ENCODE data around the gene IL1F10.

Gene IL1F10

DNA sequence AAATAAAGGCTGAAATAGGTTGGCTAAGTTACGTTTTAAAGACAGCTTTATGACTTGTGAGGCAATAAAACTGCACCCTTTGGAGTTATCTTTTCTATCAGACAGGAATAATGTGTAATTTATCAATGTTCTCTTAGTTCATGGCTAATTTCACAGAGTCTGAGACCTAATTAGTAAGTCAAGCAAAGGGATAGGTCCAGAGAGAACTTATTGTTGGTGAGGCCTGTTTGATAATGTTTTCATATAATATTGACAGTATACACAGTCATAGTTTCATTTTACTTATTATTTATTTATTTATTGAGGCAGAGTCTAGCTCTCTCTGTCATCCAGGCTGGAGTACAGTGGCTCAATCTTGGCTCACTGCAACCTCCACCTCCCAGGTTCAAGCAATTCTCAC is 10.7 kb upstream of the IL1F10 start:
- H3K36me3 ChIP-seq (ENCODE audit: control insufficient read depth in 5 of 5, insufficient read depth in 5 of 5, low read length in 5 of 5) = no peaks in the 10 kb centered on the region
- no peak overlapping the region for H3K27ac ChIP-seq (ENCODE audit: low read depth, low read length)
- H3K4me3 ChIP-seq (ENCODE audit: low read depth in 1 of 5, low read length in 5 of 5) = no peak overlapping the region
- H3K9ac ChIP-seq (ENCODE audit: low read length in 5 of 5) = no peak overlapping the region
- H3K27me3 ChIP-seq (ENCODE audit: control insufficient read depth in 5 of 5, insufficient read depth in 4 of 5, low read length in 5 of 5) = peaks cover 0 to 3% (median 0%) of the 10 kb centered on the region in 5 donors
- H3K9me3 ChIP-seq (ENCODE audit: control insufficient read depth in 5 of 5, low read length in 5 of 5) = peaks cover 0 to 14% (median 4%) of the 10 kb centered on the region in 5 donors
- no peaks in the 10 kb centered on the region for H3K4me1 ChIP-seq (ENCODE audit: control insufficient read depth in 5 of 5, insufficient read depth in 5 of 5, low read length in 5 of 5)

DNA sequence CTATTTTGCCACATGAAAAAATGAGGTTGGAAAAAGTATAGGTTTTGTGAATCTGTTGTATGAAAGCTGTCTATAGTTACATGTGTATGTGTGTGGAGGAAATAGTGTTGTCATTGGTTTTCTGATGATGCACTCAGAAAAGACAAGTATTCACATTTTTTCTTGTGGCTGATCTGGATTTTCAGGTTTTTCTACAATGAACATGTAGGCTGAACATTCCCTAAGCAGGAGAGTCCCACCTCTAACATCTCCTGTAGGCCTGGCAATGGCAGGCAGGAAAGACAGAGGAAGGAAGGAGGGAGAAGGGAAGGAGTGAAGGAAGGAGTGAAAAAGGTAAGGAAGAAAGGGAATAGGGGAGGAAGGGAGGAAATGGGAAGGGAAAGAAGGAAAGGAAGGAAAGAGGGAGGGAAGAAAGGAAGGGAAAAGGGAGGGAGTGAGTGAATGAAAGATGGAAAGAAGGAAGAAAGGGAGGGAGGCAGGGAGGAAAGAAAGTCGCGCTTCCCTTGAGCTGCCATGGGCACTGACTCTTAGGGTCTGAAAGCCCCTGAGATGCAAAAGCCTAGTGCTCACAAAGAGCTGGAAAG is 9.3 kb upstream of the IL1F10 start:
- peaks cover 0 to 8% (median 4%) of the 10 kb centered on the region in 5 donors for H3K27me3 ChIP-seq (ENCODE audit: control insufficient read depth in 5 of 5, insufficient read depth in 4 of 5, low read length in 5 of 5)

DNA sequence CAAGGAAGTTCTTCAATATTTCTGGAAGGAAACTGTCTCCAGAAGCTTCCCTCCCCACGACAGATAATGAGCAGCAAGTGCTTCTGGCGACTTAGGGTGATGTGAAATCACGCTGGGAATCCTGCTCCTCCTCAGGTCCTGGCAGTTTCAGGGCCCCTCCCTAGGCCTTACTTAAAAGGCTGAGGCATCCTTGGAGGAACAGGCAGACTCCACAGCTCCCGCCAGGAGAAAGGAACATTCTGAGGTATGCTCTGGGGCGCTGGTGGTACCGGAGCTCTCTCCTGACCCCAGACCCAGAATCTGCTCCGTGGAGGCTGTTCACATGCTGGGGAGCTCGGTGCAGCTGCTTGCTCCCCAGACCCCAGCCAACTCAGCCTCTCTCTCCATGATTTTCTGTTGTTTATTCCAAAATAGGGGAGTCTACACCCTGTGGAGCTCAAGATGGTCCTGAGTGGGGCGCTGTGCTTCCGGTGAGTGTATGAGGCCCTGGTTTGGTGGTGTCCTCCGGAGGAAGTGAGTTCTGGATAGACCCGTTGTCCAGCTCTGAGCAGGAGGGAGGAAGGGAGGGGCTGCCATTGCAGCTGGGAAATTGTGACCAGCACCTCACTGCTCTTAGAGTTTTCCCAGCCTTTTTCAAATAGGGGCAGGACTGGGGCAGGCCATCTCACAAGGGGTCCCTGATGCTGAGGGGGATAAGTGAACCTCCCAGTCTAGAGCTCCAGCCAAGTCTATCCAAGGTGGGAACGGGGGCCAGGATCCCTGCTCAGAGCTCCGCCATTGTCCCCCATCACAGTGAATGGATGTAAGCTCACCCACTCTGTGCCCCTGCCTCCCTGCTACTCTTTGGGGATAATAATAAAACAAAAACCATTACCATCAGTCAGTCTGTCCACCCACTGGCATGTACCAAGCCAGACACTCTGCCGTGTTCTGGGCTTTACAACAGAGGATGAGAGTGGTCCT is 8.5 kb upstream of the IL1F10 start, which contains the start of gene IL36RN:
IL36RN (plus strand) TSS at position 201 of the 963 bp plus-strand sequence; CDS start at position 442, 241 bp downstream.
- no peaks in the 10 kb centered on the region for H3K4me1 ChIP-seq (ENCODE audit: control insufficient read depth in 5 of 5, insufficient read depth in 5 of 5, low read length in 5 of 5)
- no peak within 1 kb of the TSS for H3K27ac ChIP-seq (ENCODE audit: low read depth, low read length)
- peaks cover 0 to 14% (median 4%) of the 10 kb centered on the region in 5 donors for H3K9me3 ChIP-seq (ENCODE audit: control insufficient read depth in 5 of 5, low read length in 5 of 5)
- peaks cover 0 to 8% (median 4%) of the 10 kb centered on the region in 5 donors for H3K27me3 ChIP-seq (ENCODE audit: control insufficient read depth in 5 of 5, insufficient read depth in 4 of 5, low read length in 5 of 5)
- H3K4me3 ChIP-seq (ENCODE audit: low read depth in 1 of 5, low read length in 5 of 5) = no peak within 1 kb of the TSS
- H3K9ac ChIP-seq (ENCODE audit: low read length in 5 of 5) = no peak within 1 kb of the TSS
- no peaks in the 10 kb centered on the region for H3K36me3 ChIP-seq (ENCODE audit: control insufficient read depth in 5 of 5, insufficient read depth in 5 of 5, low read length in 5 of 5)

More for the DNA sequence above, 9.3 kb upstream of the IL1F10 start:
- Histone ChIP-seq H3K9me3 (ENCODE audit: control insufficient read depth in 5 of 5, low read length in 5 of 5) (peaks cover 0 to 14% (median 4%) of the 10 kb centered on the region in 5 donors), H3K4me1 (ENCODE audit: control insufficient read depth in 5 of 5, insufficient read depth in 5 of 5, low read length in 5 of 5) (no peaks in the 10 kb centered on the region), H3K4me3 (ENCODE audit: low read depth in 1 of 5, low read length in 5 of 5) (no peak overlapping the region), H3K36me3 (ENCODE audit: control insufficient read depth in 5 of 5, insufficient read depth in 5 of 5, low read length in 5 of 5) (no peaks in the 10 kb centered on the region), H3K9ac (ENCODE audit: low read length in 5 of 5) (no peak overlapping the region), H3K27ac (ENCODE audit: low read depth, low read length) (no peak overlapping the region)

DNA sequence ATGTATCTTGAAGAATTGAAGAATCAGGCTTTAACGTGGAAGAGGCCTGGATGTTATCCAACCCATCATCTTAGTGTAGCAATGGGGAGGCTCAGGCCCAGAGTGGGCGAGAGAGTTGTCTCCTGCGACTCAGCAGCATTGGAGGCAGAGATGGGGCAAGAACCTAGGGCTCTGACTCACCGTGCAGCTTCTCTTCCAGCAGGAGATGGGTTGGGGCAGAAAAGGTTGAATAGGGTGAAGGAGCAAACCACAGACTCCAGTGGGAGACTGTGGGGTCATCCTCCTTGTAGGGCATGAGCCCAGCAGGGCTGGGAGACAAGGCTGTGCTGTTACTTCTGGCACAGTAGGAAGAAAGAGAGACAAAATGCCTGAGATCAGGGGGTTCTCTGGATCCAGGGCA is 7.4 kb upstream of the IL1F10 start:
- no peaks in the 10 kb centered on the region for H3K4me1 ChIP-seq (ENCODE audit: control insufficient read depth in 5 of 5, insufficient read depth in 5 of 5, low read length in 5 of 5)
- H3K27ac ChIP-seq (ENCODE audit: low read depth, low read length) = no peak overlapping the region
- no peaks in the 10 kb centered on the region for H3K36me3 ChIP-seq (ENCODE audit: control insufficient read depth in 5 of 5, insufficient read depth in 5 of 5, low read length in 5 of 5)
- H3K9me3 ChIP-seq (ENCODE audit: control insufficient read depth in 5 of 5, low read length in 5 of 5) = peaks cover 0 to 6% (median 0%) of the 10 kb centered on the region in 5 donors
- peaks cover 0 to 8% (median 4%) of the 10 kb centered on the region in 5 donors for H3K27me3 ChIP-seq (ENCODE audit: control insufficient read depth in 5 of 5, insufficient read depth in 4 of 5, low read length in 5 of 5)
- H3K4me3 ChIP-seq (ENCODE audit: low read depth in 1 of 5, low read length in 5 of 5) = no peak overlapping the region
- H3K9ac ChIP-seq (ENCODE audit: low read length in 5 of 5) = no peak overlapping the region

DNA sequence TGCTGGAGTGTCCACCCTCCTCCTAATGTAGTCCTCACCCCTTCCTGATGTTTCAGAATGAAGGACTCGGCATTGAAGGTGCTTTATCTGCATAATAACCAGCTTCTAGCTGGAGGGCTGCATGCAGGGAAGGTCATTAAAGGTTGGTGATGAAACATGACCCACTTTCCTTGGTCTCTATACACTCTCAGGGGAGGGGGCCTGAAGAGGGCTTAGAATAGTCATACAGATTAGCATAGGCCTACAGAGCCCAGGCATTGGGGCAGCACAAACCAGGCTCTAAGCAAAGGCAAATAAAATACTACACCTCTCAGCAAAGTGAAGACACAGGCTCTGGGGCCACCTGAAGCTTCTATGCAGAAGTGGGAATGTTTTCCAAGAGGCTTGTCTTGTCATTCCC is 7.0 kb upstream of the IL1F10 start:
- Histone ChIP-seq H3K4me1 (ENCODE audit: control insufficient read depth in 5 of 5, insufficient read depth in 5 of 5, low read length in 5 of 5) (no peaks in the 10 kb centered on the region), H3K4me3 (ENCODE audit: low read depth in 1 of 5, low read length in 5 of 5) (no peak overlapping the region), H3K9ac (ENCODE audit: low read length in 5 of 5) (no peak overlapping the region), H3K36me3 (ENCODE audit: control insufficient read depth in 5 of 5, insufficient read depth in 5 of 5, low read length in 5 of 5) (no peaks in the 10 kb centered on the region), H3K9me3 (ENCODE audit: control insufficient read depth in 5 of 5, low read length in 5 of 5) (peaks cover 0 to 5% (median 0%) of the 10 kb centered on the region in 5 donors), H3K27ac (ENCODE audit: low read depth, low read length) (no peak overlapping the region), H3K27me3 (ENCODE audit: control insufficient read depth in 5 of 5, insufficient read depth in 4 of 5, low read length in 5 of 5) (peaks cover 0 to 8% (median 4%) of the 10 kb centered on the region in 5 donors)

DNA sequence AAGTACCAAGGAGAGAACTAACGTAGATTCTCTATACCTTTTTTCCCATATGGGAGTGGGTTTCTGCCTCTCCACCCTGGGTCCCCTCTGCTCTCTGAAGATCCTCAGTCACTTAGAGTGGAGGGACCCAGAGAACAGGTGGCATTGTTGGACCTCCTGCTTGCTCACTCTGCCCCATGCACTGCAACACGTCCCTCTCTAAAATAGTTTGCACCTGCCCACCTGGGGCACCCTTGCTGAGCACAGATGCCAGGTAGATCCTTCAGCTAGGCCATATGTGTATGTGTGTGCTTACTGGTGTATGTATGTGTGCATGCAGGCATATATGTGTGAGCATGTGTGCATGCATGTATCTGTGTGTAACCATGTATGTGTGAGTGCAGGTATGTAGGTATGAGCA is 6.5 kb upstream of the IL1F10 start:
- H3K4me3 ChIP-seq (ENCODE audit: low read depth in 1 of 5, low read length in 5 of 5) = no peak overlapping the region

DNA sequence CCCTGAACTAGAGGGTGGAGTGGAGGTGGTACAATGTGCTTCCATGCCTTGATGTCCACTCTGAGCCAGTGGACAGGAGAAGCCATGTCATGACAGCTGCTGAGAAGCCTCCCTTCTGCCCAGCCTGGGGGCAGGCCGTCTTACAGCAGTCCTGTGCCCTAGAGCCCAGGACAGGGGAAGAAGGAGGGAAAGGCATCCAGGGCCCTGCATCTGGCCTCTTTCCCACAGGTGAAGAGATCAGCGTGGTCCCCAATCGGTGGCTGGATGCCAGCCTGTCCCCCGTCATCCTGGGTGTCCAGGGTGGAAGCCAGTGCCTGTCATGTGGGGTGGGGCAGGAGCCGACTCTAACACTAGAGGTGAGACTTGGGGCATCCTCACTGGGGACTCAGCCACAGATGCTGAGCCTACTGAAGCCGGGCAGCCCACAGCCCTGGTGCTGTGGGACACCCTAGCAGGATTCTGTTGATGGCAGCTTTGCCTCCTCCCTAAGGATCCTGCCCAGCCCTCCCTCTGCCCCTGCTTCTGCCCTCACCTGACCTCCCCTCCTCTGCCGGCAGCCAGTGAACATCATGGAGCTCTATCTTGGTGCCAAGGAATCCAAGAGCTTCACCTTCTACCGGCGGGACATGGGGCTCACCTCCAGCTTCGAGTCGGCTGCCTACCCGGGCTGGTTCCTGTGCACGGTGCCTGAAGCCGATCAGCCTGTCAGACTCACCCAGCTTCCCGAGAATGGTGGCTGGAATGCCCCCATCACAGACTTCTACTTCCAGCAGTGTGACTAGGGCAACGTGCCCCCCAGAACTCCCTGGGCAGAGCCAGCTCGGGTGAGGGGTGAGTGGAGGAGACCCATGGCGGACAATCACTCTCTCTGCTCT is 5.6 kb upstream of the IL1F10 start:
- Histone ChIP-seq H3K4me3 (ENCODE audit: low read depth in 1 of 5, low read length in 5 of 5) (no peak overlapping the region), H3K36me3 (ENCODE audit: control insufficient read depth in 5 of 5, insufficient read depth in 5 of 5, low read length in 5 of 5) (no peaks in the 10 kb centered on the region), H3K27me3 (ENCODE audit: control insufficient read depth in 5 of 5, insufficient read depth in 4 of 5, low read length in 5 of 5) (peaks cover 0 to 8% (median 4%) of the 10 kb centered on the region in 5 donors), H3K9me3 (ENCODE audit: control insufficient read depth in 5 of 5, low read length in 5 of 5) (no peaks in the 10 kb centered on the region), H3K4me1 (ENCODE audit: control insufficient read depth in 5 of 5, insufficient read depth in 5 of 5, low read length in 5 of 5) (no peaks in the 10 kb centered on the region), H3K27ac (ENCODE audit: low read depth, low read length) (no peak overlapping the region), H3K9ac (ENCODE audit: low read length in 5 of 5) (no peak overlapping the region)

More for the DNA sequence above, 6.5 kb upstream of the IL1F10 start:
- Histone ChIP-seq H3K4me1 (ENCODE audit: control insufficient read depth in 5 of 5, insufficient read depth in 5 of 5, low read length in 5 of 5) (no peaks in the 10 kb centered on the region), H3K36me3 (ENCODE audit: control insufficient read depth in 5 of 5, insufficient read depth in 5 of 5, low read length in 5 of 5) (no peaks in the 10 kb centered on the region), H3K27ac (ENCODE audit: low read depth, low read length) (no peak overlapping the region), H3K9ac (ENCODE audit: low read length in 5 of 5) (no peak overlapping the region), H3K9me3 (ENCODE audit: control insufficient read depth in 5 of 5, low read length in 5 of 5) (peaks cover 0 to 1% (median 0%) of the 10 kb centered on the region in 5 donors), H3K27me3 (ENCODE audit: control insufficient read depth in 5 of 5, insufficient read depth in 4 of 5, low read length in 5 of 5) (peaks cover 0 to 8% (median 4%) of the 10 kb centered on the region in 5 donors)

DNA sequence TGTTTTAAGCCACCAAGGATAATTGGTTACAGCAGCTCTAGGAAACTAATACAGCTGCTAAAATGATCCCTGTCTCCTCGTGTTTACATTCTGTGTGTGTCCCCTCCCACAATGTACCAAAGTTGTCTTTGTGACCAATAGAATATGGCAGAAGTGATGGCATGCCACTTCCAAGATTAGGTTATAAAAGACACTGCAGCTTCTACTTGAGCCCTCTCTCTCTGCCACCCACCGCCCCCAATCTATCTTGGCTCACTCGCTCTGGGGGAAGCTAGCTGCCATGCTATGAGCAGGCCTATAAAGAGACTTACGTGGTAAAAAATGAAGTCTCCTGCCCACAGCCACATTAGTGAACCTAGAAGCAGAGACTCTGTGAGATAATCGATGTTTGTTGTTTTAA is 3.5 kb upstream of the IL1F10 start:
- Histone ChIP-seq H3K9me3 (ENCODE audit: control insufficient read depth in 5 of 5, low read length in 5 of 5) (no peaks in the 10 kb centered on the region), H3K9ac (ENCODE audit: low read length in 5 of 5) (no peak overlapping the region), H3K4me1 (ENCODE audit: control insufficient read depth in 5 of 5, insufficient read depth in 5 of 5, low read length in 5 of 5) (no peaks in the 10 kb centered on the region), H3K27ac (ENCODE audit: low read depth, low read length) (no peak overlapping the region), H3K36me3 (ENCODE audit: control insufficient read depth in 5 of 5, insufficient read depth in 5 of 5, low read length in 5 of 5) (no peaks in the 10 kb centered on the region), H3K4me3 (ENCODE audit: low read depth in 1 of 5, low read length in 5 of 5) (no peak overlapping the region), H3K27me3 (ENCODE audit: control insufficient read depth in 5 of 5, insufficient read depth in 4 of 5, low read length in 5 of 5) (peaks cover 0 to 8% (median 4%) of the 10 kb centered on the region in 5 donors)

DNA sequence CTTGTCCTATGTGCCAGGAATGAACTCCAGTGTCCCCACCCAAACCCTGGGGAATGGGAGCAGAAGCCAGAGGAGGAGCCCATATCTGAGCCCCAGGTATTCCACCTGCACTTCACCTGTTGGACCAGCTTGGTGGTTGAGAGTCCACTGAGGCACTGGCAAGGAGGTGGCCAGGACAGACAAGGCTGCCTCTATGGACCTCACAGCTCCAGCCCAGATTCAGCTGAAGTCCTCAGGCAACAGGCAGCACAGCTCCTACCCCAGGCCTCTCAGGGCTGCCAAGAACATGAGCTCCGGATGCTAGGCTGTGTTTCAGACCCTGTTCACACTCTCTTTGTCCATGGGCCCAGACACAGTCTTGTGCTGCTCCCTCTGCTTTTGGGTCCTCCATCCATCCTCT is 2.9 kb upstream of the IL1F10 start:
- H3K9ac ChIP-seq (ENCODE audit: low read length in 5 of 5) = no peak overlapping the region
- H3K4me1 ChIP-seq (ENCODE audit: control insufficient read depth in 5 of 5, insufficient read depth in 5 of 5, low read length in 5 of 5) = no peaks in the 10 kb centered on the region
- H3K27ac ChIP-seq (ENCODE audit: low read depth, low read length) = no peak overlapping the region
- peaks cover 0 to 8% (median 4%) of the 10 kb centered on the region in 5 donors for H3K27me3 ChIP-seq (ENCODE audit: control insufficient read depth in 5 of 5, insufficient read depth in 4 of 5, low read length in 5 of 5)
- H3K36me3 ChIP-seq (ENCODE audit: control insufficient read depth in 5 of 5, insufficient read depth in 5 of 5, low read length in 5 of 5) = no peaks in the 10 kb centered on the region
- H3K4me3 ChIP-seq (ENCODE audit: low read depth in 1 of 5, low read length in 5 of 5) = no peak overlapping the region
- no peaks in the 10 kb centered on the region for H3K9me3 ChIP-seq (ENCODE audit: control insufficient read depth in 5 of 5, low read length in 5 of 5)
